HepG2 (cell line): ENCODE measurements around the gene LTB4R. TPM values are rescaled to one million over a fixed set of nuclear protein-coding genes. Genes with fewer than 3 reads are reported as not detected.

Experiments
- ATAC-seq: fragments of 200-7000 bp; cut with Tn5 transposase; 3 replicates; pipeline ENCODE4 v1.9.1; 2020; ENCODE audit warnings: mild to moderate bottlenecking, moderate library complexity
- BruUV-seq: library from RNA; stranded (reverse); fragments of 400-500 nt; replicated peaks from 2 replicates; lab custom pipeline; 2021; lab: Mats Ljungman, UMichigan
- CTCF ChIA-PET: fragments of 300-600 bp; formaldehyde crosslinking; extraction: SDS; loops from one replicate; lab custom pipeline; 2021; ENCODE audit warnings: low total read pairs, inconsistent platforms, low intra/inter-chr PET ratio; lab: Yijun Ruan, JAX
- POLR2A ChIA-PET: fragments of 350-600 bp; sonication (Branson Sonifier 250); formaldehyde crosslinking; loops from one replicate; lab custom pipeline; 2020; ENCODE audit warnings: antibody characterized with exemption, inconsistent platforms; lab: Yijun Ruan, JAX
- DNase-seq: peaks from one replicate; pipeline ENCODE4 v3.0.0-alpha.2; 2015; ENCODE audit warnings: low spot score
- FAIRE-seq: peaks from 3 replicates; lab custom pipeline; 2011; peaks lifted over from hg19 to GRCh38; lab: Jason Lieb, UNC
- H2AFZ ChIP-seq: one replicate; pipeline ENCODE4 v1.6.1; 2011; ENCODE audit warnings: low read length, inconsistent platforms
- H3K27ac ChIP-seq: fragments of 300-600 bp; 3 replicates; pipeline ENCODE4 v1.8.0; 2011; ENCODE audit warnings: mixed run types, mild to moderate bottlenecking, mixed read lengths, low read length, inconsistent platforms; ENCODE audit not compliant: insufficient read depth; ENCODE audit errors: extremely low read length
- H3K27me3 ChIP-seq, 2 experiments: fragments of 200-600 bp in 1 of 2; 2 replicates in 1 of 2; 3 replicates in 1 of 2; pipeline versions ENCODE4 v1.6.0 to v1.8.0; 2011; ENCODE audit warnings: low read length in 2 of 2, mild to moderate bottlenecking in 2 of 2, moderate library complexity in 2 of 2, inconsistent platforms in 1 of 2; ENCODE audit not compliant: insufficient read depth in 2 of 2, control insufficient read depth in 1 of 2
- H3K36me3 ChIP-seq, 2 experiments: fragments of 200-600 bp in 1 of 2; replicated peaks in 1 of 2; 2 replicates in 1 of 2; 3 replicates in 1 of 2; pipeline versions ENCODE4 v1.5.1 to v1.8.0; 2011; ENCODE audit warnings: low read length in 2 of 2, inconsistent platforms in 1 of 2; ENCODE audit not compliant: insufficient read depth in 2 of 2, control insufficient read depth in 1 of 2
- H3K4me1 ChIP-seq: 2 replicates; pipeline ENCODE4 v1.5.1; 2012; ENCODE audit warnings: low read length, inconsistent platforms; ENCODE audit not compliant: insufficient read depth
- H3K4me2 ChIP-seq: 2 replicates; pipeline ENCODE4 v1.6.0; 2011; ENCODE audit warnings: low read depth, low read length, inconsistent platforms
- H3K4me3 ChIP-seq, 3 experiments: fragments of 200-600 bp in 1 of 3; sonication (generic), shearing (Covaris generic) in 1 of 3; replicated peaks in 1 of 3; 2 replicates each; pipeline ENCODE4 v1.5.1; 2011 to 2016; ENCODE audit warnings: low read length in 3 of 3, inconsistent platforms in 2 of 3, low read depth in 2 of 3, mild to moderate bottlenecking in 2 of 3, control low read depth in 1 of 3, mixed read lengths in 1 of 3; ENCODE audit not compliant: insufficient read depth in 1 of 3
- H3K79me2 ChIP-seq: one replicate; pipeline ENCODE4 v1.6.1; 2011; ENCODE audit warnings: low read length, inconsistent platforms; ENCODE audit not compliant: insufficient read depth
- H3K9ac ChIP-seq: 2 replicates; pipeline ENCODE4 v1.6.0; 2011; ENCODE audit warnings: mild to moderate bottlenecking, low read depth, low read length, inconsistent platforms; ENCODE audit not compliant: insufficient read depth
- H3K9me3 ChIP-seq: 2 replicates; pipeline ENCODE4 v1.5.1; 2012; ENCODE audit warnings: mild to moderate bottlenecking, low read length
- H4K20me1 ChIP-seq: 2 replicates; pipeline ENCODE4 v1.6.0; 2011; ENCODE audit warnings: inconsistent platforms, mild to moderate bottlenecking, low read length, moderate library complexity; ENCODE audit not compliant: insufficient read depth
- GATAD2A ChIP-seq: IDR thresholded peaks from 2 replicates; pipeline ENCODE4 v1.6.1; 2016
- GMEB1 ChIP-seq: sonication (generic); formaldehyde crosslinking; IDR thresholded peaks from 2 replicates; pipeline ENCODE4 v1.5.1; 2020; ENCODE audit warnings: missing genetic modification reagents, mild to moderate bottlenecking, borderline replicate concordance
- IKZF1 ChIP-seq: fragments of 450-650 bp; IDR thresholded peaks from 2 replicates; pipeline ENCODE4 v1.7.1; 2016
- MAX ChIP-seq: IDR thresholded peaks from 2 replicates; pipeline ENCODE4 v1.6.1; 2012; ENCODE audit warnings: inconsistent platforms
- ZBTB44 ChIP-seq: sonication (generic); formaldehyde crosslinking; IDR thresholded peaks from 2 replicates; pipeline ENCODE4 v1.4.0; 2020; ENCODE audit warnings: missing genetic modification reagents
- ZNF234 ChIP-seq: sonication (generic); formaldehyde crosslinking; conservative IDR thresholded peaks from 2 replicates; pipeline ENCODE4 v1.5.1; 2020; ENCODE audit warnings: mild to moderate bottlenecking, missing genetic modification reagents
- WGBS: methylation state at CpG from one replicate; pipeline ENCODE4 v1.1.6; 2017; ENCODE audit warnings: low lambda C conversion rate; 5-methylcytosine and 5-hydroxymethylcytosine counted together
- in situ Hi-C: cut with HindIII; loops from 2 replicates; pipeline ENCODE4 v1.10.0; 2017; ENCODE audit warnings: low pct_unique_long_range_greater_than_20kb; ENCODE audit not compliant: extremely low pct_ligation_motif_present
- intact Hi-C: fragments of 100-400 bp; cut with micrococcal nuclease; formaldehyde crosslinking; loops from one replicate; pipeline ENCODE4 v1.10.0; 2022; ENCODE audit not compliant: unreplicated experiment
- polyA plus RNA-seq, 8 experiments: library from polyadenylated mRNA; depleted of rRNA in 3 of 8; stranded (reverse) in 7 of 8; unstranded in 1 of 8; fragments of >200 nt; fragmentation: Illumina TruSeq in 4 of 8; extraction: Trizol in 4 of 8; gene quantifications; 2 replicates each; pipeline versions ENCODE4 v1.2.1 to v1.2.3, GENCODE V29; 2011 to 2016; ENCODE audit warnings: low read depth in 4 of 8, missing spikeins in 1 of 8, mixed read lengths in 1 of 8; ENCODE audit not compliant: insufficient read depth in 1 of 8
- total RNA-seq, 5 experiments: library from RNA; depleted of rRNA; stranded (reverse); fragments of >200 nt; fragmentation: Illumina TruSeq; extraction: Trizol; gene quantifications; 2 replicates each; pipeline ENCODE4 v1.2.3, GENCODE V29; 2016; ENCODE audit warnings: low read depth in 1 of 5

The LTB4R gene
- total and polyA plus RNA-seq, 2 of the 13 experiments (the other 11 are each of a cell fraction or from before 2014, with no cell fraction given), result 3.2 to 8.2 TPM

GRCh38 chr14:24362241-24362960 is 51.1 kb downstream of the LTB4R start:
- intact Hi-C loops, result no loop called here
- H4K20me1 ChIP-seq, result no peaks in the 10 kb centered on the region
- TF ChIP-seq GATAD2A (CRISPR knock-in tag) (no peak), GMEB1 (CRISPR knock-in tag) (no peak), ZBTB44 (no peak), MAX (no peak), IKZF1 (no peak), ZNF234 (CRISPR knock-in tag) (no peak)
- no peak overlapping the region for H3K4me2 ChIP-seq
- H3K4me3 ChIP-seq, result no peak overlapping the region
- H3K9me3 ChIP-seq, result no peaks in the 10 kb centered on the region
- WGBS, result 1% methylated on average over 2 of the region's 2 CpGs
- in situ Hi-C loops, result no loop called here
- no peak overlapping the region for H2AFZ ChIP-seq
- no peak overlapping the region for H3K27ac ChIP-seq
- ATAC-seq, result no peak
- H3K9ac ChIP-seq, result no peak overlapping the region
- ChIA-PET CTCF (interaction anchor here (7.9 kb wide), 1 partner anchor 71 kb away, joined by 295 read pairs; the partner anchor contains the start of genes CBLN3 and KHNYN), POLR2A (interaction anchor here (2.5 to 3.1 kb wide), 3 partner anchors 67 to 80 kb away, joined by 7 to 14 read pairs (median 9); partner anchors contain the start of genes CBLN3 and KHNYN)
- DNase-seq, result no peak
- no peaks in the 10 kb centered on the region for H3K79me2 ChIP-seq
- peaks cover 4 to 15% of the 10 kb centered on the region in 2 experiments for H3K27me3 ChIP-seq
- no TSS peak for BruUV-seq
- H3K4me1 ChIP-seq, result peaks cover 22% of the 10 kb centered on the region
- FAIRE-seq, result no peak
- H3K36me3 ChIP-seq, result no peaks in the 10 kb centered on the region
